Measurements from ENCODE around the gene CNOT1.

GRCh38 chr16:58508671-58509251 is 120.9 kb downstream of the CNOT1 start:
- no peak for TF ChIP-seq POLR2A (IDR thresholded peaks at IDR 0.05; ENCODE audit: low read depth, low read length)
- no peak for TF ChIP-seq POLR2AphosphoS5 (IDR thresholded peaks at IDR 0.05; ENCODE audit: low read depth, low read length)

Measured in GM12892 (cell line).